A549 treated with CORT108297 at 1 μM for 4 hours (cell line): ENCODE data around the gene NOBOX. TPM values are rescaled to one million over a fixed set of nuclear protein-coding genes. Genes with fewer than 3 reads are reported as not detected.

Experiments used
- total RNA-seq: library from RNA; stranded (reverse); fragments of 200-300 nt; extraction: Qiagen RNA extraction; gene quantifications from 5 replicates; pipeline ENCODE4 v1.2.3, GENCODE V29; 2022

The NOBOX gene
- total RNA-seq = not detected in 5 replicates

GRCh38 chr7:144403649-144404061, at the start of gene NOBOX:
NOBOX (minus strand) TSS chr7:144403693.

DNA sequence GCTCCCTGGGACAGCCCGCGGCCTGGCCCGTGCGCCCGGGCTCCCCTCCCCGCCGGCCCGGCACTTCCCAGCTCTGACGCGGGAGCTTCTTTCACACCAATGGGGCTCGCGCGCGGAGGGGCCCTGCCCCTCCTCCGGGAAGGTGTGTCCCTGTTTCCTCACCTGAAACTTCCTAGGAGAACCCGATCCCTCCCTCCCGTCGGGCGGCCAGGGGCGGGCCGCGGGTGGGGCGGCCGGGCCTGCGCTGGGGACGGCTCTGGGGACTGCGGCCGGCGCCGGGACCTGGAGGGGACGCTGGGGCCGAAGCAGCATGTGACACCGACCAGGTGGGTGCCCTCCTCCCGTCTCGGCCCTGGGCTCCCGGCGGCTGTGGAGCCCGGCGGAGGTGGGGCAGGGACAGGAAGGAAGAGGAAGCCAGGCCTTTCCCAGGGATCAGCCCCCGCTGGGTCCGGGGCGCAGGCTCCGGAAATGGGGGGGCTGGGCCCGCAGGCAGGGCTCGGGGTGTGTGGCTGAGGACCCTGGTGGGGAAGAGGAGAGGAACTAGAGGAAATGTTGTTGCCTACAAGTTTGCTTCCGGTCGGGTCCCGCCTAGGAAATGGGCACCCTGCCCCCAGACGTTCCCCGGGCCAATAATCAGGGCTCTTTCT, 48.2 kb downstream of the NOBOX start, which contains the start of gene ARHGEF5:
Gene ARHGEF5 (plus strand): TSS at position 227 of the 647 bp plus-strand sequence. CDS start 7,268 bp downstream, outside the sequence.

Other genes with a start within 250 kb of the NOBOX start
- gene CTAGE4, start 220.2 kb downstream of the NOBOX start, total RNA-seq = not detected in 5 replicates
- gene ARHGEF35, start 207.9 kb downstream of the NOBOX start, total RNA-seq = 0.20 to 0.42 TPM (median 0.28 TPM) in 5 replicates
- not detected in 5 replicates for gene OR2A42, start 164.1 kb downstream of the NOBOX start, total RNA-seq
- gene OR2A7, start 138.9 kb downstream of the NOBOX start, total RNA-seq = not detected in 5 replicates
- 0.03 TPM in 1 of 5 replicates, not detected in the others for gene CTAGE8, start 134.4 kb downstream of the NOBOX start, total RNA-seq
- gene OR2A1, start 91.3 kb downstream of the NOBOX start, total RNA-seq = not detected in 5 replicates
- 1.8 to 2.2 TPM (median 2.0 TPM) in 5 replicates for gene ARHGEF5, start 48.3 kb downstream of the NOBOX start, total RNA-seq